HG02610 (cell line): ENCODE measurements around the gene UNC45B.
"Not testable (repeated sequence)": the region's sequence is repeated elsewhere in the genome, so short reads cannot be mapped to it uniquely, and the experiment has no call there.

Source experiments
- ATAC-seq: cut with Tn5 transposase; IDR thresholded peaks from one replicate; pipeline ENCODE4 v1.9.1; 2021; ENCODE audit warnings: mild to moderate bottlenecking, moderate library complexity; ENCODE audit not compliant: unreplicated experiment

UNC45B gene

DNA sequence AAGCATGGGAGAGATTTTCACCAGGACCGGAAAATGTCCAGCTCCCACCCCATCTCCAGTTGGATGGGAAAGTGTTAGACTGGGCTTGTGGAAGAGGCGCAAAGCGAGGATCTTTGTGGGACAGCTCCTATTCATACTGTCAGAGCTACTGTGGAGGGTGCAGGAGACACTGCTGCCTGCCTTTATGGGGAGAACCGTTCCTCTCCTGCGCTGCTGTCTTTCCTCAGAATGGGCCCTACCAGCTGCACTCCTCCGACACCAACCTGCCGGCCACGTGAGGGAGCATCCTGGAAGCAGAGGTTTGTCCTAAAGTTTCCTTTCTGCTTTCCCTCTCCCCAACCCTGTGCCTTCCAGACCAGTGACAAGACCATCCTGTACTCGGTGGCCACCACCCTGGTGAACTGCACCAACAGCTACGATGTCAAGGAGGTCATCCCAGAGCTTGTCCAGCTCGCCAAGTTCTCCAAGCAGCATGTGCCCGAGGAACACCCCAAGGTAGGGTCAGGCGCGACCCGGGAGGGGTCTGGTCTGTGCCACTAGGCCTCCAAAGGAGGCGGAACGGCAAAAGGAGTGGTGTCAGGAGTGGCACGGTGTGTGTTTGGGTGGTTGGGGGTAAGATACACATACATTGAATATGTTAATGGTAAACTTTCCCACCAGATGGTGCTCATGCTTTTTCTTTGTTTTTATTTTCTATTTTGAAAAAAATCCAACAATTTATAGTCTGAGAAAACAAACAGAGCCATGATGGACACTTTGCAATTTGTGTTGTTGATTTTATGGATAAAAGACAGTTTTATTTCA, 23.6 kb downstream of the UNC45B start:
- no peak for ATAC-seq

DNA sequence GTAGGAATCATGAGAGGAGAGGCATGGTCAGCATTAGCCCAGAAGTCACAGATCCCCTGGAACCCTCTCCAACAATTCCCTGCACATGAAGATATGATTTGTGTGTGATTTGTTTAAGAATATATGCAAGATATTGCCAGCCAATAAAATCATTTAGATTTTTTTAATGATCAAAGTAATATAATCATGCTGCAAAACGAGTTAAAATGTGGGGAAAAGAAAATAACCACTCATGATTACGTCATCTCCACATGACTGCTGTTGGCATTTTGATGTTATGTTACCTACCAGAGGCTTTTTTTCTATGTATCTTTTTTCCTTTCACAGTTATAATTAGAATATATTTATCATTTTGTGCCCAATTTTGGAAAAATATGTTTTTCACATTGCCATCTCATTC, 24.2 kb downstream of the UNC45B start:
- ATAC-seq, result no peak

DNA sequence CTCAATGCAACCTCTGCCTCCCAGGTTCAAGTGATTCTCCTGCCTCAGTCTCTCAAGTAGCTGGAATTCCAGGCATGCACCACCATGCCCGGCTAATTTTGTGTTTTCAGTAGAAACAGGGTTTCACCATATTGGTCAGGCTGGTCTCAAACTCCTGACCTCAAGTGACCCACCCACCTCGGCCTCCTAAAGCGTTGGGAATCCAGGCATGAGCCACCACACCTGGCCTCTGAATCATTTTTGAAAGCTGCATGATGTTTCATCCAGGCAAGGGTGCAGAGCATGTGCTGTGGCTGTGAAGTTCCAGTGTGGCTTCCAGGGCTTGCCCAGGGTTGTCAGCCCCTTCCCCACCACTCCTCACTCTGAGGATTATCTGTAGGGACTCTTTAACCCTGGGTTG, 24.7 kb downstream of the UNC45B start:
- not testable (repeated sequence) for ATAC-seq

DNA sequence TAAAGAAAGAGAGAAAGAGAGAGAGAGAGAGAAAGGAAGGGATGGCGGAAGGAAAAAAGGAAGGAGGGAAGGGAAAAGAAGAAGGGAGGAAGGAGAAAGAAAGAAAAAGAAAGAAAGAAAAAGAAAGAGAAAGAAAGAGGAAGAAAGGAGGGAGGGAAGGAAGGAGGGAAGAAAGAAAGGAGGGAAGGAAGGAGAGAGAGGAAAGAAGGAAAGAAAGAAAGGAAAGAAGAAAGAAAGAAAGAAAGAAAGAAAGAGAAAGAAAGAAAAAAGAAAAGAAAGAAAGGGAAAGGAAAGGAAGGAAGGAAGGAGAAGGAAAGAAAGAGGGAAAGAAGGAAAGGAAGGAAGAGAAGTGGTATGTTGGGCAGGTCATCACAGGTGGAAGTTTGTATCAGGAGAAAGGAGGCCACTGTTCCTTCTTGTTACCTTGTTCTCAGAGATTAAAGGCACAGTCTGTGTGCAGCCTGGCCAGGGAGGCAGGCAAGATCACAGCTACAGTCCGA, 27.3 kb downstream of the UNC45B start:
- ATAC-seq, result no peak

DNA sequence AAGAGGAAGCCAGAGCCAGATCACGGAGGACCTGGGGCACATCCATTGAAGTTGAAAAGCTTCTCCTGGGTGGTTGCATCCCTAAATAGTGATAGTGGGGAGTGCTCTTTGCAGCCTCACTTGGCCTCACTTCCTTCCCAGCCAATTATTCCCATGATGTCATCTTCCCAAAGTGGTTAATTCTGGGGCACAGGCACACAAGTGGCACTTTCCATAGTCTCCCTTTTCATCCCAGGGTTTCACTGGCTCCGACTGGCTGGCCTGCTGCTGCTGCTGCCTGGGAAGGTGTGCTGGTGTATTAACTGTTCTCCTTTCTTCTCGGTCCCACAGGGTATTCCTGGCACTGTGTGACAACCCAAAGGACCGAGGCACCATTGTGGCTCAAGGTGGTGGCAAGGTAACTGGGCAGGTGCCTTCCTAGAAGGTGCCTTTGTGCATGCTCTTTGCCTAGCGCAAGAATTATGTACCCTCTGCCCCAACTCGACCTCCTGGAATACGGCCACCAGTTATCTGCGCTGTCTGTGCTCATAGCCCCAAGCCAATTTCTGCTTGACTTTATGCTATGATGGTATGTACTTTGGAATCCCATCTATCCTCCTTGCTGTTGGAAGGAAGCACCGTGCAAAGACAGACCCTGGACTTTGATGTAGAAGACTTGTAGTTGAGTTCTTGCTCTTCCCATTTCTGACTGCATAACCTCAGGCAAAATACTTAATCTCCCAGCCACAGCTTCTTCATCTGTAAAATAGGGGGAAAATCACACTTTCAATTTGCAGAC, 28.2 kb downstream of the UNC45B start:
- no peak for ATAC-seq

DNA sequence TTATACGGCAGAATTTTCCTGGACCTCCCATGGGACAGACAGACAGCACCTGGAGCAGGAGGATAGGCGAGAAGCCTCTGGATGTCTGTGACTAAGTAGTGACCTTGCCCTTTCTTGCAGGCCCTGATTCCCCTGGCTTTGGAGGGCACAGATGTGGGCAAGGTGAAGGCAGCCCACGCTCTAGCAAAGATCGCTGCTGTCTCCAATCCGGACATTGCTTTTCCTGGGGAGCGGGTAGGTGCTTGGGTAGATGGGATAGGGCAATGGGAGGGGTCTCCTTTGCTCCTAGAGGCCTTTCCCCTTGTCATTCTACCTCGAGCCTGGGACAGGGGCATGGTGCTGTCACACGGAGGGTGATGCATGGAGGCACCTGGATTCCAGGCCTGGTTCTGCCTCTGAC, 29.3 kb downstream of the UNC45B start:
- ATAC-seq, result no peak

DNA sequence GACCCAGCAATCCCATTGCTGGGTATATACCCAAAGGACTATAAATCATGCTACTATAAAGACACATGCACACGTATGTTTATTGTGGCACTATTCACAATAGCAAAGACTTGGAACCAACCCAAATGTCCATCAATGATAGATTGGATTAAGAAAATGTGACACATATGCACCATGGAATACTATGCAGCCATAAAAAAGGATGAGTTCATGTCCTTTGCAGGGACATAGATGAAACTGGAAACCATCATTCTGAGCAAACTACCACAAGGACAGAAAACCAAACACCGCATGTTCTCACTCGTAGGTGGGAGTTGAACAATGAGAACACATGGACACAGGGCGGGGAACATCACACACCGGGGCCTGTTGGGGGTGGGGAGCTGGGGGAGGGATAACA, 31.8 kb downstream of the UNC45B start:
- not testable (repeated sequence) for ATAC-seq

DNA sequence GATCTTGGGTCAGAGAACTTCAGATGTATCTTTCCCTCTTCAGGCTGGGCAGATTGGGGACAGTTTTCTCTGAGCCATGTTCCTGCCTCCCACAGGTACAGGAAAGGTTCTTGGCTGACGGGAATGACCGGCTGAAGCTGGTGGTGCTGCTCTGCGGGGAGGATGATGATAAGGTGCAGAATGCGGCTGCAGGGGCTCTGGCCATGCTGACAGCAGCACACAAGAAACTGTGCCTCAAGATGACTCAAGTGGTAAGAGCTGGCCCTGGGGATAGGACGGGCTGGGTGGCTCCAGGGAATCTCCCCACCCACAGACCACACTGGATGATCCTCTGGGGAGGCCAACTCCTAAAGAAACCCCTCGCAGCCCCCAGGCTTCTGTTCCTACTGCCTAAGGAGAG, 35.7 kb downstream of the UNC45B start:
- no peak for ATAC-seq

DNA sequence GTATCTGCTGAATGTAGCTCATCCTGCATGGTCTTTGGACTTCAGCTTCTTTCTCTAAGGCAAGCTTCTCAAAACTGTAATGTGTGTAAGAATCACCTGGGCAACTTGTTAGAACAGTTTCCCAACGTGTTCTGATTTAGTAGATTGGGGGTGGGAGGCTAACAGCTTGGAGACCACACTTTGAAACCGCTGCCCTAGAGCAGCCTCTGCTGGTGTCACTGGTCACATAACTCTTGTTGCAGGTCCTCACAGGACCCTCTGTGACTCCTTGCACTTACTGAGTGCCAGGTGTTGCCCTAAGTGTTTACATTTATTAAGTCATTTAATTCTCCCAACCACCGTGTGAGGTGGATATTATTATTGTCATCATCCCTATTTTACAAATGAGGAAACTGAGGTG, 36.7 kb downstream of the UNC45B start:
- ATAC-seq, result no peak

DNA sequence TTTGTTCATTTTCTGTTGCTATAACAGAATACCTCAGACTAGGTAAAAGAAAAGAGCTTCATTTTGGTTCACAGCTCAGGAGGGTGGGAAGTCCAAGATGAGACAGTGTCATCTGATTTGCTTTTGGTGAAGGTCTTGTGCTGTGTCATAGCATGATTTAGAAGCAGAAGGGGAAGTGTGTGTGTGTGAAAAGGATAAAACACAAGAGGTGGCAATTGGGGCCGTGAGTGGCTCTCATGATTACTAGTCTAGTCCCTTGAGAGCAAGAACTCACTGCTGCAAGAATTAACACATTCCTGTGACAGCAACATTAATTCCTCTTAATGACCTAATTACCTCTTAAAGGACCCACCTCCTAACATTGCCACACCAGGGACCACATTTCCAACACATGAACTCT, 38.2 kb downstream of the UNC45B start:
- peak; percentile 77 for ATAC-seq

DNA sequence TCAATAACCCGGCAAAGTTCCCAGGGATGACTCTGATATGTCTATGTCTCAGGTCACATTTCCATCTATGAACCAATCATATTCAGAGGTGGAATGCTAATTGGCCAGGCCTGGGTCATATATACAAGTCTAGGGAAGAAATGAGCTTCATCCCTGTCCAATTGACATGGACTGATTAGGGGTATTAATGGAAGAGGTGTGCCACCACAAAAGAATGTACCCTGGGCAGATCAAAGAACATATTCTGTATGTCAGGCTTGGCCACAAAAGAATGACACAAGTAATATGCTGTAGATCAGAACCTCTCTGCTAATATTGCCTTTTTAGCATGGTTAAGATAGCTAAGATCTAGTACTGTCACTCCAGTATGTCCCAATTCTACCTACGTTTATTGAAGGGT, 39.9 kb downstream of the UNC45B start:
- ATAC-seq, result no peak

DNA sequence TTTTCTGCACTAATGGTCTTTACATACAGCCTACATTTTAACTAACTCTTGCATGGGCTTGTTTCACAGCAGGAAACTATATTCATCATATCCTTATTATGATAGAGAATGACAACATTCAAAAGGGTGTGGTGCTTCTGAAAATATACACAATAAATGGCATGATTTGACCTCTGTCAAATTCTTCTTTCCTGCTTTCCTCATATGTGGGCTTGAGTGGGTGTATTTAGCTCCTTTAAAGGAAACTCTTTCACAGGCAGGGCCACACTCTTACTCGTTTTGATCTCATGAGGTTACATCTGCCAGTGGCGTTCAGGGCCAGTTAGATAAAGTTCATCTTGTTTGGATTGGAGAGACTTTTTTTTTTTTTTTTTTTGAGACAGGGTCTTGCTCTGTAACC, 40.5 kb downstream of the UNC45B start:
- no peak for ATAC-seq

DNA sequence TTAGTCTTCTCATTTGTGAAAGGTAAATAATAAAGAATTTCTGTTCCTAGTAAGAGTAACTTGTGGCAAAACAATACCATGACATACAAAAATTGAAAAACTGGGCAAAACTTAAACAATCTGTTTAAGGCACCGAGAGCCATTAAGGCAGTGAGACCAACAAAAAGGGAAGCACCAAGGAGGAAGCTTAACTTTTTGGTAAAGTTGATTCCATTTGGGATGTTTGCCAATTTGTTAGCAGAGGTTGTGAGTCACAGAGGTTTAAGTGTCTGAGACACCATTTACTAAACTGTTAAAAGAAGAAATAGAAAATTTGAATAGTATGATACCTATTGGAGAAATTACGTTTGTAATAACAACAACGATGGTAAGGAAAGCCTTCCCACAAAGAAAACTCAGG, 41.7 kb downstream of the UNC45B start:
- no peak for ATAC-seq

DNA sequence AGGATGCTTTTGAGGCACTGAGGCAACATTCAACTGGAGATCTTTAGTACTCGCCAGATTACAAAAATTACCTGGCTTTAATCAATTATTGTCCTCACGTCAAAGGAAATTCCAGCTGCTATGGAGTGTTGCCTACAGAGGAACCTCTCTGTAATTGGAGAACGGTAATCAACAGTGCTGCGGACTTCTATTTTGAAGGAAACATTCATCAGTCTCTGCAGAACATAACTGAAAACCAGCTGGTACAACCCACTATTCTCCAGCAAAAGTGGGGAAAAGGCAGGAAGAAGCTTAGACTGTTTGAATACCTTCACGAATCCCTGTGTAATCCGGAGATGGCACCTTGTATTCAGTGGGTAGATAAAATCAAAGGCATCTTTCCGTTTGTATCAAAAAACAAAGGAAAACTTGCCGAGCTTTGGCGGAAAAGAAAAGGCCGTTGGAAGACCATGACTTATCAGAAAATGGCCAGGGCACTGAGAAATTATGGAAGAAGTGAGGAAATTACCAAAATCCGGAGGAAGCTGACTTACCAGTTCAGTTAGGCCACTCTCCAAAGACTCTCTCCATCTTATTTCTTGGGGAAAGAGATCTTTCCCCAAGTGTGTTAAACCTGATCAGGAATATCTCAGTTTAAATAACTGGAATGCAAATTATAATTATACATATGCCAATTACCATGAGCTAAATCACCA, 43.5 kb downstream of the UNC45B start:
- no peak for ATAC-seq

DNA sequence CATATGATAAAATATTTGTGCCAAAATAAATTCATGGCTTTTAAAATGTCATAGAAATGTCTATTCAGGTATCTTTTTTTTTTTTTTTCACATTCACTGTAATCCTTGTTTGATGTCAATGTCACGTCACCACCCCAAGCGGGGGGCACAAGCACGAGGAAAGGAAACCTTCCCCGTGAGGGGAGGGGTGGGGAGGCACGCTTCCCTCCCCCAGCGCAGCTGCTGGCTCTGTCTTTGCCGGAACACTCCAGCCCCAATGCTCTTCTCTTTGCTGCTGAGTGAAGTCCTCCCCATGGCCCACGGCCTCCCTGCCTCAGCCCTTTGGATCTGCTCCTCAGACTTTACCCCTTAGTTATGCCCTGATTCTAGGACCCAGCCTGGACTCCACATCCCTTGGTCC, 45.1 kb downstream of the UNC45B start:
- ATAC-seq, result no peak

DNA sequence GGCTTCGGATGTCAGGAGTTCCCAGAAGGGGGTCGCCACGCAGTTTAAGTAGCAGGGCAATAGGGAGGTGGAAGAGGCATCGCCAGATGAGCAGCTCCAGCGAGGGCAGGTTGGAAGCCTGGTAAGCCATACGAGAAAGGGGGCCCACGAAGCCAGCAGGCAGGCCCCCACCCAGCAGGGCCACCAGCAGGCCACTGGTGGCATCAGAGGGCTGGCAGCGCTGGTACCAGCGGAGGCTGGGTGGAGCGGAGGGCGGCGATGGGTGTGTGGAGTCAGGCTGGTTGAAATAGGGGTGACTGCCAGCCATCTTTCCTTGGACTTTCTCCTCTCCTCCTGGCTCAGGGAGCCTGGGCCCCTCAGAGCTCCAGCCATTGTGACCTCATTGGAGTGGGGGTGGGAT, 46.4 kb downstream of the UNC45B start, which contains the start of gene SLC35G3:
SLC35G3 (minus strand) TSS at position 393 of the 400 bp plus-strand sequence; CDS start at position 307, 86 bp downstream.
- not testable (repeated sequence) for ATAC-seq

DNA sequence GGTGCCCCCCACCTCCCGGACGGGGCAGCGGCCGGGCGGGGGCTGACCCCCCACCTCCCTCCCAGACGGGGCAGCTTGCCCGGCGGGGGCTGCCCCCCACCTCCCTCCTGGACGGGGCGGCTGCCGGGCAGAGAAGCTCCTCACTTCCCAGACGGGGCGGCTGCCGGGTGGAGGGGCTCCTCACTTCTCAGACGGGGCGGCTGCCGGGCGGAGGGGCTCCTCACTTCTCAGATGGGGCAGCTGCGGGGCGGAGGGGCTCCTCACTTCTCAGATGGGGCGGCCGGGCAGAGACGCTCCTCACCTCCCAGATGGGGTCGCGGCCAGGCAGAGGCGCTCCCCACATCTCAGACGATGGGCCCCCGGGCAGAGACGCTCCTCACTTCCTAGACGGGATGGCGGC, 47.4 kb downstream of the UNC45B start:
- ATAC-seq, result not testable (repeated sequence)

DNA sequence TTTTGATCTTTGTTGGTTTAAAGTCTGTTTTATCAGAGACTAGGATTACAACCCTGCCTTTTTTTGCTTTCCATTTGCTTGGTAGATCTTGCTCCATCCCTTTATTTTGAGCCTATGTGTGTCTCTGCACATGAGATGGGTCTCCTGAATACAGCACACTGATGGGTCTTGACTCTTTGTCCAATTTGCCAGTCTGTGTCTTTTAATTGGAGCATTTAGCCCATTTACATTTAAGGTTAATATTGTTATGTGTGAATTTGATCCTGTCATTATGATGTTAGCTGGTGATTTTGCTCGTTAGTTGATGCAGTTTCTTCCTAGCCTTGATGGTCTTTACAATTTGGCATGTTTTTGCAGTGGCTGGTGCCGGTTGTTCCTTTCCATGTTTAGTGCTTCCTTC, 55.0 kb downstream of the UNC45B start:
- not testable (repeated sequence) for ATAC-seq

DNA sequence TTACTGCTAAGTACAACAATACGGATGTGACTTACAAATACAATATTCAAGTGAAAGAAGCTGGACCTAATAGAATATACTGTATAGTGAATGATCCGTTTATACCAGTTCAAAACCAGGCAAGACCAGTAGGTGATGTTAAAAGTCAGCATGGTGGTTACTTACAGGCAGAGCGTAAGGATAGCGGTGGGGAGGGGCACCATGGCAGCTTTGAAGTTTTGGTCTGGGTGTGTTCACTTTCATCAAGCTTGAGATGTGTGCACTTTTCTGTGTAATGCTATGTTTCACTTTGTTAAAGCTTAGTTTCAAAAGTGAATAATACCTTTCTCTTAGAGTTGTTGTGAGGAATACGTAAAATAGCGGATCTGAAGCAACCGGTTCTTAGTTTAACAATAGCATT, 63.1 kb downstream of the UNC45B start:
- ATAC-seq, result no peak

DNA sequence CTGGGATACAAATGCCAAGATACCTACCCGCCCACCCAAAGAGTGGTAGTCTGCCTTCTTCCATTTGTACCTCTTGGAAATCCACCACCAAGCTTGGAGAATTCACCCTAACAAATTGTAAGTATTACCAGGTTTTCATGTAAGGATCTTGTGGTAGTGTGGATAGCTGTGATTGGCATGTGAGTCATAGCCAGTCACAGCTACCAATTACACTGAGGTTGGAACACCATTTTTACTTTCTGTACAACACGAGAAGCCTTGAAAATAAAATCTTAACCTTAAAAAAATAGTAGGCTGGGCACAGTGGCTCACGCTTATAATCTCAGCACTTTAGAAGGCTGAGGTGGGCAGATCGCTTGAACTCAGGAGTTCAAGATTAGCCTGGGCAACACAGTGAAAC, 65.1 kb downstream of the UNC45B start:
- ATAC-seq, result no peak

DNA sequence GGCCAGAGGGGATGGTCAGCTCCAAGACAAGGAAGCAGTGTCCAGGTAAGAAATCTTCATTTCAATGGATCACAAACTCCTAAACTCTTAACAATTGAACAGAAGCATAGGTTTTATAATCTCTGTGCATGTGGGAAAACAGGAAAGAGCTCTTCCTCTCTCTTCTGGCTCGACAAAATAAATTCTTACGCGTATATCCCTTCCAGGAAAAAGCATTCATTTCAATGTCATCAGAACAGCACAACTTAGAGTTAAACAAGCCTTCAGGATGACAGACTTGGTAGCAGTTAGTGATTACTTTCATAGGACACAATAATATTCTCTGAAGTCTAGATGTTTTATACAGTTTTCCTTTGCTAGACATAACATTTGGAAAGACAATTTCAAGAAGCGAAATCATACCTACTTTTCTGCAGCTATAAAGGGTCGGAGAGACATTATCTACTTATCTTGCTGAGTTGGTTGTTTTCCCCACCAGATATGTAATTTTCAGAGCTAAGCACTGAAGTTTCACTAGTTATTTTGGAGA, 65.9 kb downstream of the UNC45B start:
- no peak for ATAC-seq
